Panc1 (cell line): ENCODE measurements around the gene FUT2. TPM values are rescaled to one million over a fixed set of nuclear protein-coding genes. Genes with fewer than 3 reads are reported as not detected.

Experiments used
- ATAC-seq: fragments of 200-7000 bp; cut with Tn5 transposase; 2 replicates; pipeline ENCODE4 v1.9.1; 2020; ENCODE audit warnings: mild to moderate bottlenecking, moderate library complexity
- BruUV-seq: library from RNA; stranded (reverse); fragments of 400-500 nt; replicated peaks from 2 replicates; lab custom pipeline; 2021; lab: Mats Ljungman, UMichigan
- CTCF ChIA-PET: fragments of 300-600 bp; sonication (Branson Sonifier 250); formaldehyde crosslinking; loops from one replicate; lab custom pipeline; 2022; ENCODE audit warnings: antibody characterized with exemption; lab: Charles Lee
- POLR2A ChIA-PET: fragments of 300-600 bp; sonication (Branson Sonifier 250); formaldehyde crosslinking; loops from one replicate; lab custom pipeline; 2022; ENCODE audit warnings: antibody characterized with exemption; lab: Charles Lee
- DNase-seq: peaks from one replicate; pipeline ENCODE4 v3.0.0-alpha.2; 2010; ENCODE audit warnings: low read depth, low spot score
- H3K27ac ChIP-seq: 2 replicates; pipeline ENCODE4 v1.5.1; 2011; ENCODE audit warnings: mild to moderate bottlenecking, low read length, inconsistent platforms
- H3K27me3 ChIP-seq: fragments of 200-500 bp; sonication (Bioruptor generic); 2 replicates; pipeline ENCODE4 v1.6.0; 2014; ENCODE audit warnings: low read length, inconsistent platforms; ENCODE audit not compliant: control insufficient read depth, insufficient read depth
- H3K36me3 ChIP-seq: fragments of 200-500 bp; sonication (Bioruptor generic); 2 replicates; pipeline ENCODE4 v1.5.1; 2014; ENCODE audit warnings: inconsistent platforms, mild to moderate bottlenecking, low read length, moderate library complexity; ENCODE audit not compliant: control insufficient read depth, insufficient read depth
- H3K4me1 ChIP-seq: 2 replicates; pipeline ENCODE4 v1.5.1; 2011; ENCODE audit warnings: inconsistent platforms, mild to moderate bottlenecking, low read length, moderate library complexity; ENCODE audit not compliant: control insufficient read depth, insufficient read depth
- H3K4me3 ChIP-seq, 2 experiments: 2 replicates each; pipeline ENCODE4 v1.5.1; 2011 to 2012; ENCODE audit warnings: low read depth in 2 of 2, low read length in 2 of 2, mild to moderate bottlenecking in 2 of 2, inconsistent platforms in 1 of 2, moderate library complexity in 1 of 2
- H3K9me3 ChIP-seq: fragments of 200-500 bp; sonication (Bioruptor generic); 2 replicates; pipeline ENCODE4 v1.5.1; 2014; ENCODE audit warnings: low read depth, mild to moderate bottlenecking, inconsistent platforms, low read length, moderate library complexity; ENCODE audit not compliant: control insufficient read depth, insufficient read depth
- POLR2AphosphoS5 ChIP-seq: IDR thresholded peaks from 2 replicates; pipeline ENCODE4 v1.6.1; 2012; ENCODE audit warnings: mild to moderate bottlenecking, low read depth, low read length, moderate library complexity
- SIN3A ChIP-seq: IDR thresholded peaks from 2 replicates; pipeline ENCODE4 v1.6.1; 2012; ENCODE audit warnings: low read depth, mild to moderate bottlenecking, low read length, moderate library complexity, borderline replicate concordance; ENCODE audit not compliant: insufficient read depth
- TCF7L2 ChIP-seq: IDR thresholded peaks from 2 replicates; pipeline ENCODE4 v1.6.1; 2011; ENCODE audit warnings: mild to moderate bottlenecking, low read depth, low read length, inconsistent platforms
- in situ Hi-C: cut with HindIII; loops from 2 replicates; pipeline ENCODE4 v1.10.0; 2016; ENCODE audit warnings: low sequenced_read_pairs, low pct_unique_long_range_greater_than_20kb
- intact Hi-C: fragments of 100-400 bp; cut with micrococcal nuclease; formaldehyde crosslinking; loops from one replicate; pipeline ENCODE4 v1.10.0; 2022; ENCODE audit not compliant: unreplicated experiment
- total RNA-seq: library from RNA; stranded (reverse); gene quantifications from one replicate; pipeline ENCODE4 v1.2.1, GENCODE V29; 2021; ENCODE audit not compliant: unreplicated experiment
- TF ChIP-seq, protein P1 (sequence below), 2 experiments: IDR thresholded peaks; 2 replicates each; pipeline ENCODE4 v1.6.1; 2011 to 2012; ENCODE audit warnings: low read depth in 2 of 2, control low read depth in 1 of 2, low read length in 1 of 2, mild to moderate bottlenecking in 1 of 2, moderate library complexity in 1 of 2; ENCODE audit not compliant: insufficient read depth in 1 of 2
- TF ChIP-seq, protein P2 (sequence below): fragments of 450-650 bp; IDR thresholded peaks from 2 replicates; pipeline ENCODE4 v1.5.1; 2017; ENCODE audit warnings: mild to moderate bottlenecking

Gene FUT2
- total RNA-seq, 1 experiment from 2014 or later, result 0.08 TPM

DNA sequence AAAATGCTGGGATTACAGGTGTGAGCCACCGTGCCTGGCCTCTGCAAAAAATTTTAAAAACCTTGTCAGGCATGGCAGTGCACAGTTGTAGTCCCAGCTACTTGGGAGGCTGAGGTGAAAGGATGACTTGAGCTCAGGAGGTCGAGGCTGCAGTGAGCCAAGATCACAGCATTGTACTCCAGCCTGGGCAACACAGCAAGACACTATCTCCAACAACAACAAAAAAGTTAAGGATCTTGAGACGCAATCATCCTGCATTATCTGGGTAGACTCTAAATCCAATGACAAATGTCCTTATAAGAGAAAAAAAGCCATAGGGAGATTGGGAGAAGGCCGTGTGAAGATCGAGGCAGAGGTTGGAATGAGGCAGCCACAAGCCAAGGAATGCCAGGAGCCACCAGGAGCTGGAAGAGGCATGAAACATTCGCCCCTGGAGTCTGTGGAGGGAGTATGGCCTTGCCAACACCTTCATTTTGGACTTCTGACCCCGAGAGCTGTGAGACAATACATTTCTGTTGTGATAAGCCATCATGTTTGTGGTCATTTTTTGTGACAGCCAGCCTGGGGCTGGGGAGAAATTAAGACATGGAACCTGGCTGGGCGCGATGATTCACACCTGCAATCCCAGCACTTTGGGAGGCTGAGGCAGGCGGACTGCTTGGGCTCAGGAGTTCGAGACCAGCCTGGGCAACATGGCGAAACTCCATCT is 44.6 kb upstream of the FUT2 start:
- in situ Hi-C loops, result no loop called here
- Histone ChIP-seq H3K27me3 (no peaks in the 10 kb centered on the region), H3K36me3 (no peaks in the 10 kb centered on the region), H3K4me1 (peaks cover 2% of the 10 kb centered on the region; the same call in 1 of the 2 replicates), H3K27ac (no peak overlapping the region), H3K4me3 (no peak overlapping the region), H3K9me3 (no peaks in the 10 kb centered on the region)
- DNase-seq (no peak), ATAC-seq (no peak)
- POLR2A ChIA-PET, result interaction anchor here (0.6 kb wide), 1 partner anchor 120 kb away, joined by 5 read pairs; no protein-coding TSS in a partner anchor
- intact Hi-C loops, result no loop called here
- TF ChIP-seq, protein P1, sequence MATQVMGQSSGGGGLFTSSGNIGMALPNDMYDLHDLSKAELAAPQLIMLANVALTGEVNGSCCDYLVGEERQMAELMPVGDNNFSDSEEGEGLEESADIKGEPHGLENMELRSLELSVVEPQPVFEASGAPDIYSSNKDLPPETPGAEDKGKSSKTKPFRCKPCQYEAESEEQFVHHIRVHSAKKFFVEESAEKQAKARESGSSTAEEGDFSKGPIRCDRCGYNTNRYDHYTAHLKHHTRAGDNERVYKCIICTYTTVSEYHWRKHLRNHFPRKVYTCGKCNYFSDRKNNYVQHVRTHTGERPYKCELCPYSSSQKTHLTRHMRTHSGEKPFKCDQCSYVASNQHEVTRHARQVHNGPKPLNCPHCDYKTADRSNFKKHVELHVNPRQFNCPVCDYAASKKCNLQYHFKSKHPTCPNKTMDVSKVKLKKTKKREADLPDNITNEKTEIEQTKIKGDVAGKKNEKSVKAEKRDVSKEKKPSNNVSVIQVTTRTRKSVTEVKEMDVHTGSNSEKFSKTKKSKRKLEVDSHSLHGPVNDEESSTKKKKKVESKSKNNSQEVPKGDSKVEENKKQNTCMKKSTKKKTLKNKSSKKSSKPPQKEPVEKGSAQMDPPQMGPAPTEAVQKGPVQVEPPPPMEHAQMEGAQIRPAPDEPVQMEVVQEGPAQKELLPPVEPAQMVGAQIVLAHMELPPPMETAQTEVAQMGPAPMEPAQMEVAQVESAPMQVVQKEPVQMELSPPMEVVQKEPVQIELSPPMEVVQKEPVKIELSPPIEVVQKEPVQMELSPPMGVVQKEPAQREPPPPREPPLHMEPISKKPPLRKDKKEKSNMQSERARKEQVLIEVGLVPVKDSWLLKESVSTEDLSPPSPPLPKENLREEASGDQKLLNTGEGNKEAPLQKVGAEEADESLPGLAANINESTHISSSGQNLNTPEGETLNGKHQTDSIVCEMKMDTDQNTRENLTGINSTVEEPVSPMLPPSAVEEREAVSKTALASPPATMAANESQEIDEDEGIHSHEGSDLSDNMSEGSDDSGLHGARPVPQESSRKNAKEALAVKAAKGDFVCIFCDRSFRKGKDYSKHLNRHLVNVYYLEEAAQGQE (IDR thresholded peaks at IDR 0.05; ENCODE audit: insufficient read depth in 1 of 2, low read depth in 2 of 2, low read length in 1 of 2), result no peak
- TF ChIP-seq, protein P2, sequence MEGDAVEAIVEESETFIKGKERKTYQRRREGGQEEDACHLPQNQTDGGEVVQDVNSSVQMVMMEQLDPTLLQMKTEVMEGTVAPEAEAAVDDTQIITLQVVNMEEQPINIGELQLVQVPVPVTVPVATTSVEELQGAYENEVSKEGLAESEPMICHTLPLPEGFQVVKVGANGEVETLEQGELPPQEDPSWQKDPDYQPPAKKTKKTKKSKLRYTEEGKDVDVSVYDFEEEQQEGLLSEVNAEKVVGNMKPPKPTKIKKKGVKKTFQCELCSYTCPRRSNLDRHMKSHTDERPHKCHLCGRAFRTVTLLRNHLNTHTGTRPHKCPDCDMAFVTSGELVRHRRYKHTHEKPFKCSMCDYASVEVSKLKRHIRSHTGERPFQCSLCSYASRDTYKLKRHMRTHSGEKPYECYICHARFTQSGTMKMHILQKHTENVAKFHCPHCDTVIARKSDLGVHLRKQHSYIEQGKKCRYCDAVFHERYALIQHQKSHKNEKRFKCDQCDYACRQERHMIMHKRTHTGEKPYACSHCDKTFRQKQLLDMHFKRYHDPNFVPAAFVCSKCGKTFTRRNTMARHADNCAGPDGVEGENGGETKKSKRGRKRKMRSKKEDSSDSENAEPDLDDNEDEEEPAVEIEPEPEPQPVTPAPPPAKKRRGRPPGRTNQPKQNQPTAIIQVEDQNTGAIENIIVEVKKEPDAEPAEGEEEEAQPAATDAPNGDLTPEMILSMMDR, result no peak
- TF ChIP-seq SIN3A (no peak), POLR2AphosphoS5 (no peak), TCF7L2 (no peak)
- no TSS peak for BruUV-seq
- CTCF ChIA-PET, result no interaction called here

DNA sequence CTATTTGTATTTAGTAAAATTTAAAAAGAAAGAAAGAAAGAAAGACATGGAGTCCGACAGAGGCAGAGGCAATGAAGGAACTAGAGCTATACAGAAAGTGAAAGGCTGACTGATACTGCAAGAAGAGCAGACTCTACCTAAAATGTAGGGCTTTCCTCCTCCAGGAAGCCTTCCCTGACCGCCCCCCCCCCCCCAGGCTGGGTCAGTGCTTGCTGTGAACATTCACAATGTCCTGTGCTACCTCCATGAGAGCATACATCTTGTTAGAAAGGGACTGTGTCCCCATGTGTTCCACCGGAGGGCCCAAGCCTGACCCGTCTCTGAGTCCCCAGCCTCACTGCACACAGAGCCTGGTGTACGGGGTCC is 44.1 kb upstream of the FUT2 start:
- intact Hi-C loops, result no loop called here
- in situ Hi-C loops, result no loop called here
- ATAC-seq (no peak), DNase-seq (no peak)
- BruUV-seq, result no TSS peak
- ChIA-PET CTCF (no interaction called here), POLR2A (interaction anchor here (0.6 kb wide), 1 partner anchor 120 kb away, joined by 5 read pairs; no protein-coding TSS in a partner anchor)
- H3K27me3 ChIP-seq, result no peaks in the 10 kb centered on the region
- no peak for TF ChIP-seq TCF7L2
- TF ChIP-seq POLR2AphosphoS5, result no peak
- TF ChIP-seq, protein P2, result no peak
- TF ChIP-seq SIN3A, result no peak
- TF ChIP-seq, protein P1 (IDR thresholded peaks at IDR 0.05; ENCODE audit: insufficient read depth in 1 of 2, low read depth in 2 of 2, low read length in 1 of 2), result no peak
- H3K27ac ChIP-seq, result no peak overlapping the region
- no peaks in the 10 kb centered on the region for H3K9me3 ChIP-seq
- H3K36me3 ChIP-seq, result no peaks in the 10 kb centered on the region
- peaks cover 2% of the 10 kb centered on the region; the same call in 1 of the 2 replicates for H3K4me1 ChIP-seq
- H3K4me3 ChIP-seq, result no peak overlapping the region
